ENCODE data around the gene RBMX. TPM values are rescaled to one million over a fixed set of nuclear protein-coding genes. Genes with fewer than 3 reads are reported as not detected.

Gene RBMX
- total RNA-seq: 134 and 150 TPM in 2 replicates

DNA sequence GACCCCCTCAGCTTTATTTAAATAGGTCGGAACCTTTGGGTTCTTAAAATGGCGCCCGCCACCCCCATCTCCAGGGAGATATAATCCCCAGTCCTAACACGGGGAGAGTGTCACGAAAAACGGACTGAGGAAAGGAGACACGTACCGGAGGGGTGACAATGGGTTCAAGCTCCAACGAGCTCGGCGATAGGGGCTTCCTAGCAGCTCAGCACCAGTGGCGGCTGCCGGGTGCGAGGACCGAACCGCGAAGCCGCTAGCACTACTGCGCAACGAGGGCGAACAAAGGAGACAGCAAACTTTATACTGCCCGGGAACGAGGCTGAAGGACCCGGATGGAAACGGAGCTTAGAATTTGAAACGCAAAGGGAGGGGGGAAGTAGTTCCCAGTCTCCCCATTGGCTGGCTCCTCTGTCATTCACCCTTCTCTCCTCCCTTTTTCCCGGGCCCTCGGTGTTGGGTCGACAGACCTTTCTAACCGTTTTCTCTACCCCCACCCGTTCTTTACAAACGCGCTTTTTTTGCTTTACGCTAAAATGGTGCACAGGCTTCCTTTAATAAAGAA, at the start of gene RBMX:
RBMX (minus strand) TSS at position 274 of the 562 bp plus-strand sequence. CDS start 1,298 bp downstream, outside the sequence.

Other genes starting within 250 kb of the RBMX start
- not detected in 2 replicates for gene CD40LG, start 232.6 kb downstream of the RBMX start, total RNA-seq
- 4.2 and 5.1 TPM in 2 replicates for gene ARHGEF6, start 99.8 kb downstream of the RBMX start, total RNA-seq
- not detected in 2 replicates for gene GPR101, start 153.3 kb upstream of the RBMX start, total RNA-seq